Activated naive CD8-positive, alpha-beta T cell treated with anti-CD3 and anti-CD28 coated beads, Interleukin-2, amount 10 ng/mL, durations not matched to agents 7 days and 5 days (primary cell): ENCODE data around the gene KIRREL2. TPM values are rescaled to one million over a fixed set of nuclear protein-coding genes. Genes with fewer than 3 reads are reported as not detected.
"Not testable (repeated sequence)": the region's sequence is repeated elsewhere in the genome, so short reads cannot be mapped to it uniquely, and the experiment has no call there.

ENCODE experiments used
- ATAC-seq: fragments of 150-1000 bp; cut with Tn5 transposase; one replicate; pipeline ENCODE4 v1.10.0; 2021; ENCODE audit warnings: low read depth, moderate library complexity
- POLR2A ChIA-PET: fragments of 350-600 bp; sonication (Branson Sonifier 250); formaldehyde crosslinking; loops from one replicate; lab custom pipeline; 2021; ENCODE audit warnings: antibody characterized with exemption; lab: Charles Lee
- DNase-seq: peaks from one replicate; pipeline ENCODE4 v3.0.0; 2021
- H3K27ac Mint-ChIP-seq: one replicate; pipeline ENCODE4 v1.8.0; 2022; ENCODE audit warnings: mild to moderate bottlenecking, mixed read lengths
- H3K27me3 Mint-ChIP-seq: one replicate; pipeline ENCODE4 v1.8.0; 2022; ENCODE audit warnings: mild to moderate bottlenecking, moderate library complexity, mixed read lengths
- H3K36me3 Mint-ChIP-seq: one replicate; pipeline ENCODE4 v1.8.0; 2021; ENCODE audit warnings: mild to moderate bottlenecking, mixed read lengths
- H3K4me1 Mint-ChIP-seq: one replicate; pipeline ENCODE4 v1.8.0; 2021; ENCODE audit warnings: mixed read lengths
- H3K4me3 Mint-ChIP-seq: one replicate; pipeline ENCODE4 v1.8.0; 2022; ENCODE audit warnings: mild to moderate bottlenecking, moderate library complexity, mixed read lengths
- H3K9me3 Mint-ChIP-seq: one replicate; pipeline ENCODE4 v1.8.0; 2021; ENCODE audit warnings: mixed read lengths
- total RNA-seq, 2 experiments: library from RNA; stranded (reverse); gene quantifications; one replicate each; pipeline ENCODE4 v1.2.3, GENCODE V29; 2021

Gene KIRREL2
- total RNA-seq, 2 experiments from 2014 or later: 2.9 to 3.0 TPM

DNA sequence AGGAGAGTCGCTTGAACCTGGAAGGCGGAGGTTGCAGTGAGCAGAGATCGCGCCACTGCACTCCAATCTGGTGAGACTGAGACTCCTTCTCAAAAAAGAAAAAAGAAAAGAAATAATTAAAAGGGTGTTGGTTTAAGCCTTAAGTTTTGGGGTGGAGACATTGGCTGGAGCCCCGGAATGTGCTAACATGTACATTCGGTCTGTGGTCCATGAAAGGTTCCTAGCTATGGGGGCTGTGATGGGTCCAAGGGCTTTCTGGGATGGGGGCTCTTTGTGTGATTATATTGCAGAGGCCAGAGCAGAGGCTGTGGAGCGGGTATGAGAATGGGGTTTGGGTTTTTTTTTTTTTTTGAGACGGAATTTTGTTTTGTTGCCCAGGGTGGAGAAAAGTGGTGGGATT, 29.2 kb downstream of the KIRREL2 start:
- POLR2A ChIA-PET: interaction anchor here (0.6 to 4.2 kb wide), 2 partner anchors 15 to 44 kb away, joined by 3 to 30 read pairs; no protein-coding TSS in a partner anchor
- Mint-ChIP-seq H3K4me1 (peaks cover 13% of the 10 kb centered on the region), H3K4me3 (no peak overlapping the region), H3K27me3 (no peaks in the 10 kb centered on the region), H3K36me3 (peaks cover 35% of the 10 kb centered on the region), H3K27ac (no peak overlapping the region), H3K9me3 (no peaks in the 10 kb centered on the region)
- ATAC-seq: no peak
- no peak for DNase-seq

DNA sequence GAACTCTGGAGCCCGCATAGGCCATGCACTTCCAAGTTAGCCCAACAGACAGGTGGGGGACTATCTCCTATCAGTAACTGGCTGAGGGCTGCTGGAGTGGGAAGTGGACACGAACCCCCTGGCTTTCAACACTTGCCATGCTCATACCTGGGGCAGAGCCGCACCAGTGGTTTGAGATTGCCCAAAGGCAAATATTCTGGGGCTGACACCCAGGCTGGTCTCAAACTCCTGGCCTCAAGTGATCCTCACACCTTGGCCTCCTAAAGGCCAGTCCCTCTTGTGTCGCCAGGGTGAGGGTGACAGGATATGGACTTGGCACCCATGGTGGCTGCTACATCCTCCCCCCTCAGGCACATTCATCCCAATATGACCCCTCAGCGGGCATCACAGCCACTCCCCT, 30.5 kb downstream of the KIRREL2 start:
- Mint-ChIP-seq H3K9me3 (no peaks in the 10 kb centered on the region), H3K4me3 (no peak overlapping the region), H3K27me3 (no peaks in the 10 kb centered on the region), H3K36me3 (peaks cover 40% of the 10 kb centered on the region), H3K4me1 (peaks cover 13% of the 10 kb centered on the region), H3K27ac (no peak overlapping the region)
- POLR2A ChIA-PET: interaction anchor here (1.2 to 4.2 kb wide), 2 partner anchors 10 to 43 kb away, joined by 4 to 30 read pairs; no protein-coding TSS in a partner anchor
- ATAC-seq (no peak), DNase-seq (no peak)

DNA sequence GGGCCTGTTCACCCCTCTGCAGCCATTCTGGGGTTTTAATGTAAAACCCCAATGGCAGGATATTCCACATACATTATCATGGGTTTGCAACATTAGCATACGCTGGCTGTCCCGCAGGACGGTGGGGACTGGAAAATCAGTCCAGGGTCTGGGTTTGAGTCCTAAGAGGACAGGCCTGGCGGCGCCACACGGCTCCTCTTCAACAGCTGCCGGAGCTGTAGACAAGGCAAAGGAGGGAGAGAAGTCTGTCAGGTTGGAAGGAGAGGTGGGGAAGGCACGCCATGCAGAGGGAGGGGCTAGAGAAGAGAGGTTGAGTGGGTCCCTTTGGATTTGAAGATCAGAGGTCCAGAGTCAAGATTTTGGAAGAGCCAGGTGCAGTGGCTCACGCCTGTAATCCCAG, 31.7 kb downstream of the KIRREL2 start:
- Mint-ChIP-seq H3K27me3 (no peaks in the 10 kb centered on the region), H3K4me3 (no peak overlapping the region), H3K36me3 (peaks cover 49% of the 10 kb centered on the region), H3K4me1 (peaks cover 14% of the 10 kb centered on the region), H3K9me3 (no peaks in the 10 kb centered on the region), H3K27ac (no peak overlapping the region)
- no peak for ATAC-seq
- DNase-seq: no peak
- POLR2A ChIA-PET: interaction anchor here (0.6 to 1.2 kb wide), 4 partner anchors 9 to 244 kb away, joined by 3 to 4 read pairs (median 3); partner anchors contain the start of gene NFKBID

DNA sequence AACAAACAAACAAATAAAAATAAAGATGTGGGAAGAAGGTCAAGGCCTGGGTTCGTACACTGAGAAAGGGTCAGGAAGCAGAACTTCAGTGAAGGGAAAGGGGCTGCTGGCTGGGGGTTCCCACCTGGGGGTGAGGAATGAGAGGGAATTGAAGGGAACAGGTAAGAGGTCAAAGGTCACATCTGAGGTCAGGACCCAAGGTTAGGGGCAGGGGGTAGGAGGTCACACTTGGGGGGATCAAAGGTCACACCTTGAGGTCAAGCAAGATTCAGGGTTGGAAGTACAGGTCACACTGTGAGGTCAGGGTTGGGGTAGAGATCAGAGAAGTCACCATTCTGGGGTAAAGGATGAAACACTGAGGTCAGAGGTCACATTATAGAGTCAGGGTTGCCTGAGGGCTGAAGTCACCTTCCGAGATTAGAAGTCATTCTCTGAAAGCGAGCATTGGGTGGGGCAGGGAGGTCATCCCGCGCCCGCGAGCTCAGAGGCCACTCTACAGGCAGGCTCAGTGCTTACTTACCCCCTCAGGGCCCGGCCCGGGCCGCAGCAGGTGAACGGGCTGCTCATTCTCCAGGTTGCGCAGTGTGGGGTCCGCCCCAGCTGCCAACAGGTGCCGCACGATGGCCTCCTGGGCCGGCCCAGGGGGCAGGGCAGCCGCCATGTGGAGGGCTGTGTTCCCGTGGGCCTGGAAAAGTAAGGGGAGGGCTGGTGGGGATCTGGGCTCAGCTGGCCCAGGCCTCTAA, 32.8 kb downstream of the KIRREL2 start:
- H3K4me3 Mint-ChIP-seq: no peak overlapping the region
- no peaks in the 10 kb centered on the region for H3K27me3 Mint-ChIP-seq
- DNase-seq (no peak), ATAC-seq (no peak)
- H3K9me3 Mint-ChIP-seq: no peaks in the 10 kb centered on the region
- H3K27ac Mint-ChIP-seq: no peak overlapping the region
- peaks cover 51% of the 10 kb centered on the region for H3K36me3 Mint-ChIP-seq
- POLR2A ChIA-PET: interaction anchor here (0.6 kb wide), 1 partner anchor 91 kb away, joined by 3 read pairs; no protein-coding TSS in a partner anchor
- H3K4me1 Mint-ChIP-seq: peaks cover 14% of the 10 kb centered on the region

DNA sequence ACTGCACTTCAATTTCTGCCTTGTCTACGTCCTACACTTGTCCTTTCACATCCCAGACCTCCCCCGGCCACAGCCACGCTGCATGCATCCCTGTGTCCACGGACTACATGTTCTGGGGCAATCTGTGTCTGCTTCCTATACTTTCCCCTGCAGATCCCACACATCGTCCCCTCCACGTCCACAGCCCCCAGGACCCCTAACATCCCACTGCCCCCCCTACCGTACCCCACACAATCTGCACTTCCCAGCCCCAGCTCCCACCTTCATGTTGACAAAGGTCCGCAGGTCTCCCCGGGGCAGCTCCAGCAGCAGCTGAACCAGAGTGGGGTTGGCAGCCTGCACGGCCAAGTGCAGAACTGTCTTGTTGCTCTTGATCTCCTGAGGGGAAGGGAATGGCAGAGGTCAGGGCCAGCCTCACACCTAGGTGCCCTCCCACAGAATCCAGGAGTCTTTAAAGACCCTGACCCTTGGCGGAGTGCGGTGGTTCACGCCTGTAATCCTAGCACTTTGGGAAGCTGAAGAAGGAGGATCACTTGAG, 33.5 kb downstream of the KIRREL2 start:
- Mint-ChIP-seq H3K27me3 (no peaks in the 10 kb centered on the region), H3K36me3 (peaks cover 50% of the 10 kb centered on the region), H3K27ac (no peak overlapping the region), H3K9me3 (no peaks in the 10 kb centered on the region), H3K4me3 (no peak overlapping the region), H3K4me1 (peaks cover 14% of the 10 kb centered on the region)
- DNase-seq (no peak), ATAC-seq (peak; percentile 12)
- POLR2A ChIA-PET: no interaction called here

DNA sequence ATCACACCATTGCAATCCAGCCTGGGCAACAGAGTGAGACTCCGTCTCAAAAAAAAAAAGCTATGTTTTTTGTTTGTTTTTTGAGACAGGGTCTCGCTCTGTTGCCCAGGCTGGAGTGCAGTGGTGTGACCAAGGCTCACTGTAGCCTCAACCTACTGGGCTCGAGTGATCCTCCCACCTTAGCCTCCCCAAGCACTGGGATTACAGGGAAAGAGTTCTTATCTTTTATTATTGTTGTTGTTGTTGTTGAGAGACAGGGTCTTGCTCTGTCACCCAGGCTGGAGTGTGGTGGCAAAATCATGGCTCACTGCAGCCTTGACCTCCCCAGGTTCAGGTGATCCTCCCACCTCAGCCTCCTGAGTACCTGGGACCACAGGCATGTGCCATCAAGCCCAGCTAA, 35.1 kb downstream of the KIRREL2 start:
- peaks cover 51% of the 10 kb centered on the region for H3K36me3 Mint-ChIP-seq
- POLR2A ChIA-PET: interaction anchor here (0.7 to 1.4 kb wide), 3 partner anchors 9 to 160 kb away, joined by 3 to 5 read pairs (median 3); partner anchors contain the start of gene NFKBID
- ATAC-seq, H3K27me3 Mint-ChIP-seq, H3K27ac Mint-ChIP-seq, H3K9me3 Mint-ChIP-seq, H3K4me3 Mint-ChIP-seq, DNase-seq: not testable (repeated sequence)
- peaks cover 14% of the 10 kb centered on the region for H3K4me1 Mint-ChIP-seq

DNA sequence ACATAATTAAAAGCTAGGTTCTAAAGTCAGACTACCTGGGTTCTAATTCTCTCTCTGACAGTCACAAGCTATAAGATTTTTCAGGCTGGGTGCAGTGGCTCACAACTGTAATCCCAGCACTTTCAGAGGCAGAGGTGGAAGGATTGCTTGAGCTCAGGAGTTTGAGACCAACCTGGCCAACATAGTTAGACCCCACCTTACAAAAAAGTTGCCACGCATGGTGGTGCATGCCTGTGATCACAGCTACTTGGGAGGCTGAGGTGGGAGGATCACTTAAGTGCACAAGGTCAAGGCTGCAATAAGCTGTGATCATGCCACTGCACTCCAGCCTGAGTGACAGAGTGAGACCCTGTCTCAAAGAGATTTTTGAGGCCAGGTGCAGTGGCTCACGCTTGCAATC, 37.6 kb downstream of the KIRREL2 start:
- POLR2A ChIA-PET: interaction anchor here (0.8 kb wide), 1 partner anchor 11 kb away, joined by 3 read pairs; no protein-coding TSS in a partner anchor

DNA sequence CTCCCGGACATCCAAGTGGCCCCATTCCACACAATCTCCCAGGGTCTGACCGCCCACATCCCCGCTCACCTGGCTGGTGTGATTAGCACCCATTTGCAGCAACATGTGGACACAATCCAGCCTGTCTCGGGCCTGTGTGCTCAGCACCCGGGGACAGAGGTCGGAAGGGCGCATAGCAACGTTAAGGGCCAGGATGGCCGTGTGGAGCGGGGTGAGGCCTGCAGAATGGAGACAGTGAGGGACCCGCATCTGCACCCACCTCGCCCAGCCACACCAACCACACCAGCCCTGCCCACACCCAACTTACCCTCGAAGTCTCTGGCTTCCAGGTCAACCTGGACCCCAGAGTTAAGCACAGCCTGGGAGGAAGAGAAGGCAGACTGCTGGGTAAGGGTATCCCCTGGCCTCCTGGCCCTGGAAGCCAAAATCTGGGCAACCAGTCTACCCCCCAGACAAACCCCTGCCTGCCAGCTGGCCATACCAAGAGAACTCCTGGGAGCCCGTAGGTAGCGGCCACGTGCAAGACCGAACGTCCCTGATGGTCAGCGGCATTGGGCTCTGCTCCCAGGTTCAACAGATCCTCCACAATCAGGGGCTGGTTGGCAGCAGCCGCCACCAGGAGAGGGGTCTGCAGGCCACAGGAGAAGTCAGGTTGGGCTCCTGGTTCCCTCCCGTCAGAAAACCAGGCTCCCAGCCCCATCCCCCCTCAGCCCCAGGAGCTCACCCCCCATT, 39.4 kb downstream of the KIRREL2 start:
- ATAC-seq (no peak), DNase-seq (no peak)
- Mint-ChIP-seq H3K4me1 (peaks cover 15% of the 10 kb centered on the region), H3K27me3 (no peaks in the 10 kb centered on the region), H3K9me3 (no peaks in the 10 kb centered on the region), H3K4me3 (no peak overlapping the region), H3K36me3 (peaks cover 30% of the 10 kb centered on the region), H3K27ac (no peak overlapping the region)
- POLR2A ChIA-PET: no interaction called here

More for the DNA sequence above, 37.6 kb downstream of the KIRREL2 start:
- H3K4me3 Mint-ChIP-seq: no peak overlapping the region
- no peak for ATAC-seq
- peaks cover 18% of the 10 kb centered on the region for H3K4me1 Mint-ChIP-seq
- no peak for DNase-seq
- no peaks in the 10 kb centered on the region for H3K27me3 Mint-ChIP-seq
- H3K27ac Mint-ChIP-seq: no peak overlapping the region
- H3K36me3 Mint-ChIP-seq: peaks cover 41% of the 10 kb centered on the region
- no peaks in the 10 kb centered on the region for H3K9me3 Mint-ChIP-seq

DNA sequence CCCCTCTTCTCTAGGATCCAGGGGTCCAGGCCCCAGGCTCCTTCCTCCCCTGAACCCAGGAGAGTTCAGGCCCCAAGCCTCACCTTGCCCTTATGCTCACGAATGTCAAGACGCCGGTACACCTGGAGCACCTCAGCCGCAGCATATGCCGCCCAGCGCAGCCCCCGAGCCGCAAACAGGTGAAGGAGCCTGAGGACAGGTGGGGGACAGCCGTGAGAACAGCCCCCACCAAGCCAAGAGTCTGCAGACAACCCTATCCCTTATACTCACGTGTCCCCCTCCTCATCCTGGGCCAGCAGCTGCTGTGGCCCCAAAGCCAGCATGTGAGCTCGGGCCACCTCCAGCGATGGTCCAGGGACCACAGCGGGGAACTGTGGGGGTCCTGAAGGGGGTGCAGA, 39.9 kb downstream of the KIRREL2 start:
- Mint-ChIP-seq H3K36me3 (peaks cover 26% of the 10 kb centered on the region), H3K4me1 (peaks cover 17% of the 10 kb centered on the region), H3K9me3 (no peaks in the 10 kb centered on the region), H3K27me3 (no peaks in the 10 kb centered on the region), H3K4me3 (no peak overlapping the region), H3K27ac (no peak overlapping the region)
- ATAC-seq: no peak
- no peak for DNase-seq
- POLR2A ChIA-PET: no interaction called here

DNA sequence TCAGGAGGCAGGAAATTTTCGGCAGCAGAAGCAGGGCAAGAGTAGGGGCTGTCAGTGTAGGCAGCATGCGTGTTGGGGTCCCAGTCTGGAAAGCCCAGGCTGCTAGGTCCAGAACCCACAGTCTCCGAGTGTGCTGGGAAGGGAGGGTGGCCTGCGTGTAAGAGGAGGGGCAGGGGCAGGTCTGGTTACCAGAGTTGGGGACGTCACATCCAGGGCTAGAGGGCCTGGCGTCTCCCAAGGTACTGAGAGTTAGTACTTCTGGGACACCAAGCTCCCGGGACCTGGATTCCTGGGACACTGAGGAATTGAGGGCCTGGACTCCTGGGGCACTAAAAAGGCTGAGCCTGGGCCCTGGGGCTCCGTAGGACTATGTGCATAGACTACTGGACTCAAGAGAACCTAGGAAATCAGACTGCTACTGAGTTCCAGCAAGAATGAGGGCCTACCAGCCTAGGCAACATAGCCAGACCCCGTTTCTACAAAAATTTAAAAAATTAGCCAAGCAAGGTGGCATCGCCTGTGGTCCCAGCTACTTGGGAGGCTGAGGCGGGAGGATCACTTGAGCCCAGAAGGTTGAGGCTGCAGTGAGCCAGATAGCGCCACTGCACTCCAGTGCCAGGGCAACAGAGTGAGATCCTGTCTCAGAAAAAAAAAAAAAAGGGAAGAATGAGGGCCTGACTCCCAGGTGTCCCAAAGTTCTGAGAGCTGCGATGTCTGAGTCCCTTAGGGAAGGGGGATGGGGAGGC, 41.2 kb downstream of the KIRREL2 start:
- H3K9me3 Mint-ChIP-seq: no peaks in the 10 kb centered on the region
- H3K27me3 Mint-ChIP-seq: no peaks in the 10 kb centered on the region
- H3K27ac Mint-ChIP-seq: peak overlapping the region; percentile 97
- DNase-seq (no peak), ATAC-seq (no peak)
- peaks cover 22% of the 10 kb centered on the region for H3K36me3 Mint-ChIP-seq
- POLR2A ChIA-PET: interaction anchor here (0.9 to 1.3 kb wide), 2 partner anchors 10 to 33 kb away, joined by 4 to 5 read pairs; no protein-coding TSS in a partner anchor
- peaks cover 21% of the 10 kb centered on the region for H3K4me1 Mint-ChIP-seq
- H3K4me3 Mint-ChIP-seq: peak overlapping the region; percentile 92

DNA sequence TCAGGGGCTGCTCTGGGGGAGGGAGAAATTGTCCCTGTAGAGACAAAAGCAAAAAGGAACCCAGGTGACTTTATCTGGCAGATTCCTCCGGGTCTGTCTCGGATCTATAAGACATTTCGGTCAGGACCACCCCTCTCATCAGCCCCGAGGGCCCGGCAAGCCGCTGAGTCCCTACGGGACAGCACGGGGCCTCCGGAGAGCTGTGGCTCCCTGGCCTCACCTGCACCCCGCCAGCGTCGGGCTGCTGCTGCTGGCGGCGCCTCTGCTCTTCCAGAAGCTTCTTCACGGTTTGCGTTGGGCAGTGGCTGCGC, 41.7 kb downstream of the KIRREL2 start:
- peak overlapping the region; percentile 92 for H3K4me3 Mint-ChIP-seq
- H3K27me3 Mint-ChIP-seq: no peaks in the 10 kb centered on the region
- peak; percentile 46 for DNase-seq
- H3K9me3 Mint-ChIP-seq: no peaks in the 10 kb centered on the region
- peaks cover 24% of the 10 kb centered on the region for H3K4me1 Mint-ChIP-seq
- H3K27ac Mint-ChIP-seq: peak overlapping the region; percentile 97
- POLR2A ChIA-PET: interaction anchor here (0.9 to 1.3 kb wide), 2 partner anchors 11 to 33 kb away, joined by 4 to 5 read pairs; no protein-coding TSS in a partner anchor
- no peak for ATAC-seq
- H3K36me3 Mint-ChIP-seq: peaks cover 21% of the 10 kb centered on the region

DNA sequence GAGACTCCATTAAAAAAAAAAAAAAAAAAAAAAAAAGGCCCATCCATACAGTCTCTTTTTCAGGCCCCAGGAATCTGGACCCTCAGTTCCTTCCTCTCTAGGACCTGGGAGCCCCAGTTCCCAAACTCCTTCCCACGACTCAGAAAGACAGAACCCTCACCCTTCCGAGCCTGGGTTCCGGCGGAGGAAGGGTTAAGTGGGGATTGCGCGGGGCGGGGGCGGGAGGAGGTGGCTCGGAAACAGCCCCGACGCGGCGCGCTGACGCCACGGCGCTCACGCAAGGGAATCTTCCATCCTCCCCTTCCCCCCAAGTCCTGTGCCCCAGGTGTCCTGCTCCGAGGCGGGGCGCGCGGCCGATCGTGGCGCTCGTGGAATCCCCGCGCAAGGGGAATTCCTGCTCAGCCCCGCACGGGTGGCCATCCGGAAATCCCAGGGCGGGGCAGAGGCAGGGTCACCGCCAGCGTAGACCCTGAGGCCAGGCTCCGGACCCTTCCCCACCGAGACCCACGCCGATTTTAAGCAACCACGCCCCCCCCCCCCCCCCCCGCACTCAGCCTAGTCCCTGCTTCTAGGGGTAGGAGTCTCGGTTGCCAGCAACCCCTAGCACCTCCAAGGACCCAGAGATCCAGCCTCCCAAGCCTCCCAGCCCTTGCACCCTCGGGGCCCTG, 43.0 kb downstream of the KIRREL2 start:
- peak overlapping the region; percentile 97 for H3K27ac Mint-ChIP-seq
- H3K4me1 Mint-ChIP-seq: peaks cover 34% of the 10 kb centered on the region

More for the DNA sequence above, 43.0 kb downstream of the KIRREL2 start:
- DNase-seq: peak; percentile 87
- Mint-ChIP-seq H3K4me3 (peak overlapping the region; percentile 92), H3K9me3 (no peaks in the 10 kb centered on the region), H3K27me3 (no peaks in the 10 kb centered on the region), H3K36me3 (peaks cover 22% of the 10 kb centered on the region)
- peak; percentile 41 for ATAC-seq
- POLR2A ChIA-PET: interaction anchor here (0.6 to 2.3 kb wide), 5 partner anchors 8 to 395 kb away, joined by 3 to 36 read pairs (median 3); partner anchors contain the start of gene LIN37
